IPS-15b (cell line): ENCODE data around the gene COL23A1.
"Not testable (repeated sequence)": the region's sequence is repeated elsewhere in the genome, so short reads cannot be mapped to it uniquely, and the experiment has no call there.

Source experiments
- H3K27me3 ChIP-seq: one replicate; pipeline ENCODE4 v1.6.1; 2013; ENCODE audit warnings: low read length; ENCODE audit not compliant: control insufficient read depth, insufficient read depth
- H3K36me3 ChIP-seq: one replicate; pipeline ENCODE4 v1.6.1; 2013; ENCODE audit warnings: low read length; ENCODE audit not compliant: control insufficient read depth, insufficient read depth
- H3K4me1 ChIP-seq: one replicate; pipeline ENCODE4 v1.6.1; 2013; ENCODE audit warnings: mild to moderate bottlenecking, low read length; ENCODE audit not compliant: control insufficient read depth, insufficient read depth
- H3K4me3 ChIP-seq: one replicate; pipeline ENCODE4 v1.5.1; 2013; ENCODE audit warnings: low read depth, low read length
- H3K9ac ChIP-seq: one replicate; pipeline ENCODE4 v1.6.1; 2013; ENCODE audit warnings: low read depth, mild to moderate bottlenecking, low read length
- H3K9me3 ChIP-seq: one replicate; pipeline ENCODE4 v1.6.1; 2013; ENCODE audit warnings: mild to moderate bottlenecking, low read length; ENCODE audit not compliant: control insufficient read depth, insufficient read depth

Gene COL23A1

GRCh38 chr5:178253632-178254031 is 336.6 kb downstream of the COL23A1 start:
- H3K9ac ChIP-seq, H3K27me3 ChIP-seq, H3K9me3 ChIP-seq, H3K4me3 ChIP-seq, H3K4me1 ChIP-seq, H3K36me3 ChIP-seq: not testable (repeated sequence)

GRCh38 chr5:178252258-178252657 is 337.9 kb downstream of the COL23A1 start:
- Histone ChIP-seq H3K9me3 (no peaks in the 10 kb centered on the region), H3K36me3 (no peaks in the 10 kb centered on the region), H3K4me3 (no peak overlapping the region), H3K27me3 (no peaks in the 10 kb centered on the region), H3K4me1 (no peaks in the 10 kb centered on the region), H3K9ac (no peak overlapping the region)

DNA sequence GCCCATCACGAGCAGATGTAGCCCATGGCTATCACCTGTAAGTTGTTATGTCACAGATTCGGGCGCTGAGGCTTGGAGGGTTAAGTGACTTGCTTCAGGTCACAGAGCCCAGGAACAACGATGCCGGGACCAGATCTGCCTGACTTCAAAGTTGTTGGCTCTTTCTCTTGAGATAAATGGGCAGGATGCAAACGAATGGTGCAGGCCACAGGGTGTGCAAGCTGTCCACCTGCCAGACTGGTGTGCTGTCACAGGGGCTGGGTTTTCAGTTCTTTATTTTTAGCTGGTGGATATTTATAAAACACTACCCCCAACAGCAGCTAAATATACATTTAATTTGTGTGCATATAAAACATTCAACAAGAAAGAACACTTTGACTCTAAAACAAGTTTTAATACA is 339.9 kb downstream of the COL23A1 start:
- H3K4me3 ChIP-seq = no peak overlapping the region
- H3K27me3 ChIP-seq = no peaks in the 10 kb centered on the region
- no peaks in the 10 kb centered on the region for H3K9me3 ChIP-seq
- no peaks in the 10 kb centered on the region for H3K36me3 ChIP-seq
- H3K9ac ChIP-seq = no peak overlapping the region
- H3K4me1 ChIP-seq = no peaks in the 10 kb centered on the region

- Histone ChIP-seq H3K4me3 (no peak overlapping the region), H3K9me3 (no peaks in the 10 kb centered on the region), H3K27me3 (no peaks in the 10 kb centered on the region), H3K36me3 (no peaks in the 10 kb centered on the region), H3K9ac (no peak overlapping the region), H3K4me1 (no peaks in the 10 kb centered on the region)
These were observed 340.8 kb downstream of the COL23A1 start for GRCh38 chr5:178249191-178249989.

GRCh38 chr5:178248750-178249149 is 341.4 kb downstream of the COL23A1 start:
- Histone ChIP-seq H3K9ac (no peak overlapping the region), H3K9me3 (no peaks in the 10 kb centered on the region), H3K27me3 (no peaks in the 10 kb centered on the region), H3K4me1 (no peaks in the 10 kb centered on the region), H3K4me3 (no peak overlapping the region), H3K36me3 (no peaks in the 10 kb centered on the region)

DNA sequence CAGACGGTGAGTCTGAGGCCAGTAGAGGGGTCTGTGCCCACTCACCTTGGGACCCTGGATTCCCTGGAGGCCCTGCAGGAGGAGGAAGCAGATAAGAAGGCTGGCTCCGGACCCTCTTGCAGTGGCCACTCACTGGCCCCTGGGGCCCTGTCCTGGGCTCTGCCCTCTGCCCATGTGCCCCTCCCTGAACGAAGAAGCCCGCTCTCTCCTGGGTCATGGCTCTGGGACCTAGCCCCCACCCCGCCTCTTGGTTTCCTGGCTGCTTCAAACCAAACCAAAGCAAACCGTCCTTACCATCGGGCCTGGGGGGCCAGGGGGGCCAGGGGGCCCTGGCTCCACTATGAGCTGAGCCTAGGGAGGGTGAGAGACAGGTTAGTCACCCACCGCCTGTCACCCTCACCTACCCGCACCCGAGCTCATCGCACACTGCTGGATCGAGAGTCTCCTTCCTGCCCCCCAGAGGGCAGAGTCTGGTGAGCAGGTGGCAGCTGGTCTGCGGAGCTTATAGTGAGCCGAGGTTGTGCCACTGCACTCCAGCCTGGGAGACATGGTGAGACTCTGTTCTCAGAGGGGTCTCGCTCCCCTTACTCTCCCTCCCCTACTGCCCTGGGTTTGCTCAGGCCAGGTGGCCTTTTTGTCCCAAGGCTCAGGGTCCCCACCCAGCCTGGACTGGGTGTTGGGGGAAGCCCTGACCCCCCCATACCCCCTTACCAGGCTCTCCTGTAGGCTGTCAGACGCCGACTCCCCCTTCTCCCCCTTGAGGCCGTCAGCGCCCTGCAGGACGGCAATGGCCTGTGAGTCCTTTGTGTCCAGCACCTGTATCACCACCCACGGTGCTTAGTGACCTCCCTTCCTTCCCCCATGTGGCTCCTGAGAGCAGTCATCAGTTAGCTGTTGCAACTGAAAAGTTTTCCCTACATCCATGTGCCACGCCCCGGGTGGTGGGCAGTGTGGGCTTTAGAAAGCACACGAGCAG is 342.4 kb downstream of the COL23A1 start:
- Histone ChIP-seq H3K27me3 (no peaks in the 10 kb centered on the region), H3K9ac (no peak overlapping the region), H3K36me3 (no peaks in the 10 kb centered on the region), H3K9me3 (no peaks in the 10 kb centered on the region), H3K4me1 (no peaks in the 10 kb centered on the region), H3K4me3 (no peak overlapping the region)

- Histone ChIP-seq H3K36me3 (no peaks in the 10 kb centered on the region), H3K9me3 (no peaks in the 10 kb centered on the region), H3K27me3 (no peaks in the 10 kb centered on the region), H3K4me3 (no peak overlapping the region), H3K9ac (no peak overlapping the region), H3K4me1 (no peaks in the 10 kb centered on the region)
These were observed 343.4 kb downstream of the COL23A1 start for GRCh38 chr5:178246624-178247279.

DNA sequence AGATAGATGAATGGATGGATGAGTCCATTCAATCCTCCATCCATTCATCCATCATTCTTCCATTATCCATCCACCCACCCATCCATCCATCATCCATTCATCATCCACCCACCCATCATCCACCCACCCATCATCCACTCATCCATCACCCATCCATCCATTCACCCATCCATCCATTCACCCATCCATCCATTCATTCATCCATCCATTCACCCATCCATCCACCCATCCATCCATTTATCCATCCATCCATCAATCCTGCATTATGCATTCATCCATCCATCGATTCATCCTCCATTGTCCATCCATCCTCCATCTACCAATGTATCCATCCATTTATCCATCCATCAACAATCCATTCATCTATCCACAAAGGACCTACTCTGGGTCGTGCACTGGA is 344.8 kb downstream of the COL23A1 start:
- no peaks in the 10 kb centered on the region for H3K36me3 ChIP-seq
- no peak overlapping the region for H3K4me3 ChIP-seq
- H3K9me3 ChIP-seq = no peaks in the 10 kb centered on the region
- H3K27me3 ChIP-seq = no peaks in the 10 kb centered on the region
- no peak overlapping the region for H3K9ac ChIP-seq
- H3K4me1 ChIP-seq = no peaks in the 10 kb centered on the region

- Histone ChIP-seq H3K36me3 (no peaks in the 10 kb centered on the region), H3K9ac (no peak overlapping the region), H3K9me3 (no peaks in the 10 kb centered on the region), H3K4me3 (no peak overlapping the region), H3K4me1 (no peaks in the 10 kb centered on the region), H3K27me3 (no peaks in the 10 kb centered on the region)
These were observed 345.6 kb downstream of the COL23A1 start for GRCh38 chr5:178244576-178244975.

GRCh38 chr5:178242416-178242815 is 347.8 kb downstream of the COL23A1 start:
- no peak overlapping the region for H3K4me3 ChIP-seq
- no peaks in the 10 kb centered on the region for H3K36me3 ChIP-seq
- H3K27me3 ChIP-seq = no peaks in the 10 kb centered on the region
- no peaks in the 10 kb centered on the region for H3K9me3 ChIP-seq
- H3K4me1 ChIP-seq = no peaks in the 10 kb centered on the region
- H3K9ac ChIP-seq = no peak overlapping the region

DNA sequence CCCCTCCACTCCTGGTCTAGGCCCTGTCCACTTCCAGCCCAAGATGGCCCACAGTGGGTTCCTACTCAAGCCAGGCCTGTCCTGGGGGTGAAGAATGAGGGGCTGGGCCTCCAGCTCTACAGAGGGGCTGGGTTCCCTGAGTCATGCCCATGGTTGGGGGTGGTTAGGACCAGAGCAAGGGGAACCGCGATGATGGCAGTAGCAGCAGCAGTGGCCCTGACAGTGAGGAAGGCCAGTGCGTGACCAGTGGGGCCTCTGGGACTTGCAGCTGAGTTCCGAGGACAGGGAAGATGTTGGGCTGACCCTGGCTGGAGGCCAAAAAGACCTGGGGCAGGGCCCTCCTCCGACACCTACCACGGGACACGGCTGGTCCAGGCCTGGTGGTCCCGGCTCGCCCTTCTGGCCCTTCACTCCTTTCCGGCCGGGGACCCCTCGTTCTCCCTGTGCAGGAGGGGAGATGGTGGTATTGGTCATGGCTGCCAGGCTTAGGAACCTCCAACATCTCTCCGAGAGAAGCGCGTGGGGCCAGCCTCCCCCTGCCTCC is 348.4 kb downstream of the COL23A1 start:
- Histone ChIP-seq H3K9ac (no peak overlapping the region), H3K9me3 (no peaks in the 10 kb centered on the region), H3K4me1 (no peaks in the 10 kb centered on the region), H3K36me3 (no peaks in the 10 kb centered on the region), H3K27me3 (no peaks in the 10 kb centered on the region), H3K4me3 (no peak overlapping the region)
